ENCODE results near the gene CEBPA.

DNA sequence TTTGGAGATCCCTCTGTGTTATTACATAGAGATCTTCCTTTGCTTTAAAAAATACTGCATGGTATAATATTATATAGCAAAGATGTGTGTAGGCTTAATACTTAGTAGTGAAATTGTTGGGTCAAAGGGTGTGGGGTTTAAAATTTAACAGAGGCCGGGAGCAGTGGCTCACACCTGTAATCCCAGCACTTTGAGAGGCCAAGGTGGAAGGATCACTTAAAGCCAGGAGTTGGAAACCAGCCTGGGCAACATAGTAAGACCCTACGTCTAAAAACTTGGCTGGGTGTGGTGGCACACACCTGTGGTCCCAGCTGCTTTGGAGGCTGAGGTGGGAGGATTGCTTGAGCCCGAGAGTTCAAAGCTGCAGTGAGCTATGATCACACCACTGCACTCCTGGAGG, 22.3 kb upstream of the CEBPA start:
- TF ChIP-seq, protein P1, sequence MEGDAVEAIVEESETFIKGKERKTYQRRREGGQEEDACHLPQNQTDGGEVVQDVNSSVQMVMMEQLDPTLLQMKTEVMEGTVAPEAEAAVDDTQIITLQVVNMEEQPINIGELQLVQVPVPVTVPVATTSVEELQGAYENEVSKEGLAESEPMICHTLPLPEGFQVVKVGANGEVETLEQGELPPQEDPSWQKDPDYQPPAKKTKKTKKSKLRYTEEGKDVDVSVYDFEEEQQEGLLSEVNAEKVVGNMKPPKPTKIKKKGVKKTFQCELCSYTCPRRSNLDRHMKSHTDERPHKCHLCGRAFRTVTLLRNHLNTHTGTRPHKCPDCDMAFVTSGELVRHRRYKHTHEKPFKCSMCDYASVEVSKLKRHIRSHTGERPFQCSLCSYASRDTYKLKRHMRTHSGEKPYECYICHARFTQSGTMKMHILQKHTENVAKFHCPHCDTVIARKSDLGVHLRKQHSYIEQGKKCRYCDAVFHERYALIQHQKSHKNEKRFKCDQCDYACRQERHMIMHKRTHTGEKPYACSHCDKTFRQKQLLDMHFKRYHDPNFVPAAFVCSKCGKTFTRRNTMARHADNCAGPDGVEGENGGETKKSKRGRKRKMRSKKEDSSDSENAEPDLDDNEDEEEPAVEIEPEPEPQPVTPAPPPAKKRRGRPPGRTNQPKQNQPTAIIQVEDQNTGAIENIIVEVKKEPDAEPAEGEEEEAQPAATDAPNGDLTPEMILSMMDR (conservative IDR thresholded peaks at IDR 0.05) = no peak
- no peak for TF ChIP-seq ZFX (IDR thresholded peaks at IDR 0.05)

Data from C4-2B (cell line).